IPS-18a (cell line): Measurements from ENCODE around the gene LAMB4.

Experiments used
- H3K27ac ChIP-seq: one replicate; pipeline ENCODE4 v1.5.1; 2013; ENCODE audit warnings: low read length
- H3K27me3 ChIP-seq: one replicate; pipeline ENCODE4 v1.6.1; 2013; ENCODE audit warnings: mild to moderate bottlenecking, low read length; ENCODE audit not compliant: control insufficient read depth, insufficient read depth
- H3K36me3 ChIP-seq: one replicate; pipeline ENCODE4 v1.6.1; 2013; ENCODE audit warnings: low read depth, low read length; ENCODE audit not compliant: control insufficient read depth
- H3K4me1 ChIP-seq: one replicate; pipeline ENCODE4 v1.6.1; 2013; ENCODE audit warnings: low read depth, low read length; ENCODE audit not compliant: control insufficient read depth
- H3K4me3 ChIP-seq: one replicate; pipeline ENCODE4 v1.5.1; 2013; ENCODE audit warnings: low read length
- H3K9ac ChIP-seq: one replicate; pipeline ENCODE4 v1.6.1; 2013; ENCODE audit warnings: mild to moderate bottlenecking, low read length, moderate library complexity
- H3K9me3 ChIP-seq: one replicate; pipeline ENCODE4 v1.6.1; 2013; ENCODE audit warnings: low read depth, low read length; ENCODE audit not compliant: control insufficient read depth

Gene LAMB4

GRCh38 chr7:108156897-108157605 is 26.9 kb upstream of the LAMB4 start:
- H3K4me3 ChIP-seq, result no peak overlapping the region
- H3K27ac ChIP-seq, result no peak overlapping the region
- no peaks in the 10 kb centered on the region for H3K9me3 ChIP-seq
- no peaks in the 10 kb centered on the region for H3K27me3 ChIP-seq
- H3K4me1 ChIP-seq, result no peaks in the 10 kb centered on the region
- no peak overlapping the region for H3K9ac ChIP-seq
- H3K36me3 ChIP-seq, result no peaks in the 10 kb centered on the region

DNA sequence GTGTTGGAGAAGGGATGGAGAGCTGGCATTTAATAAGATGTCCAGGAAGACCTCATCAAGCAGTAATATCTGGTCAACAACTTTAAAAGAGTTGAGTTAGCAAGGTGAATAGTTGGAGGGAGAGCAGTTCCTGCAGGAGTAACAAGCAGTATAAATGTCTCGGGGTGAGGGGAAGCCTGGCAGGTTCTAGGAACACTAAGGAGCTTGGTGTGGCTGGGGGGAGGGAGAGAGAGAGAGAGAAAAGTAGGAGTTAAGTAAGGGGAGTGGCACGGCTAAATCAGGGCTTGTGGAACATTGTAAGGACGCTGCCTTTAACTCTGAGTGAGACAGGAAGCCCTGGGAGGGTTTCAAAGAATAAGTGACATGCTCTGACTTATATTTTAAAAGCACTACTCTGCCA is 22.0 kb upstream of the LAMB4 start:
- H3K27ac ChIP-seq, result no peak overlapping the region
- H3K4me1 ChIP-seq, result no peaks in the 10 kb centered on the region
- no peaks in the 10 kb centered on the region for H3K36me3 ChIP-seq
- H3K9ac ChIP-seq, result no peak overlapping the region
- no peak overlapping the region for H3K4me3 ChIP-seq
- no peaks in the 10 kb centered on the region for H3K27me3 ChIP-seq
- no peaks in the 10 kb centered on the region for H3K9me3 ChIP-seq

DNA sequence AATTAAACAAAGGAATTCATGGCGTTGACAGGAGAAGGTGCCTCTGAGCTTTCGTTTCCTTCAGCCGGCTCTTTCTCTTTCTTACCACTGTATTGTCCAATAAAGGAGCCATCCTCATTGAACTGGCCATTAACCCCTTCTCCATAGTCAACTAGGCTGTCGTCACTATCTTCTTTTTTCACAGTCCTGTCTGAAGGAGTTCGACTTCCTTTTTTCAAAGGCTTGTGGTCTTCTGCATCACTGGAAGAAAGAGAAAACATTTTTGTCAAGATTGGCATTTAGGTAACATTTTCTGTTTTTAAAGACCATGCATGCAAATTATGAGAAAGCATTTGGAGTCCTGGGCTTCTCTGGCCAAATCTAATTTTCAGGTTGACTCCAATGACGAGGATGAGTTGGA is 19.7 kb upstream of the LAMB4 start:
- Histone ChIP-seq H3K9ac (no peak overlapping the region), H3K4me3 (no peak overlapping the region), H3K27ac (no peak overlapping the region), H3K36me3 (no peaks in the 10 kb centered on the region), H3K9me3 (no peaks in the 10 kb centered on the region), H3K27me3 (no peaks in the 10 kb centered on the region), H3K4me1 (no peaks in the 10 kb centered on the region)

GRCh38 chr7:108149119-108149518 is 19.0 kb upstream of the LAMB4 start:
- H3K4me3 ChIP-seq, result no peak overlapping the region

GRCh38 chr7:108147031-108147563 is 16.9 kb upstream of the LAMB4 start:
- no peaks in the 10 kb centered on the region for H3K4me1 ChIP-seq
- H3K4me3 ChIP-seq, result no peak overlapping the region
- no peak overlapping the region for H3K9ac ChIP-seq
- H3K27ac ChIP-seq, result no peak overlapping the region
- no peaks in the 10 kb centered on the region for H3K9me3 ChIP-seq
- no peaks in the 10 kb centered on the region for H3K36me3 ChIP-seq
- H3K27me3 ChIP-seq, result no peaks in the 10 kb centered on the region

More at GRCh38 chr7:108149119-108149518, 19.0 kb upstream of the LAMB4 start:
- Histone ChIP-seq H3K9me3 (no peaks in the 10 kb centered on the region), H3K9ac (no peak overlapping the region), H3K27me3 (no peaks in the 10 kb centered on the region), H3K4me1 (no peaks in the 10 kb centered on the region), H3K36me3 (no peaks in the 10 kb centered on the region), H3K27ac (no peak overlapping the region)

- H3K27me3 ChIP-seq, result no peaks in the 10 kb centered on the region
- no peak overlapping the region for H3K9ac ChIP-seq
- H3K27ac ChIP-seq, result no peak overlapping the region
- no peaks in the 10 kb centered on the region for H3K36me3 ChIP-seq
- no peaks in the 10 kb centered on the region for H3K9me3 ChIP-seq
- peak overlapping the region; percentile 70 for H3K4me3 ChIP-seq
- no peaks in the 10 kb centered on the region for H3K4me1 ChIP-seq
Observed at GRCh38 chr7:108146070-108146842, 16.1 kb upstream of the LAMB4 start.

- Histone ChIP-seq H3K9me3 (no peaks in the 10 kb centered on the region), H3K27me3 (no peaks in the 10 kb centered on the region), H3K27ac (no peak overlapping the region), H3K4me3 (no peak overlapping the region), H3K9ac (no peak overlapping the region), H3K4me1 (no peaks in the 10 kb centered on the region), H3K36me3 (no peaks in the 10 kb centered on the region)
Observed at GRCh38 chr7:108145401-108145800, 15.2 kb upstream of the LAMB4 start.

- Histone ChIP-seq H3K27ac (no peak overlapping the region), H3K9ac (no peak overlapping the region), H3K36me3 (no peaks in the 10 kb centered on the region), H3K9me3 (no peaks in the 10 kb centered on the region), H3K27me3 (no peaks in the 10 kb centered on the region), H3K4me3 (no peak overlapping the region), H3K4me1 (no peaks in the 10 kb centered on the region)
Observed at GRCh38 chr7:108144931-108145330, 14.8 kb upstream of the LAMB4 start.

DNA sequence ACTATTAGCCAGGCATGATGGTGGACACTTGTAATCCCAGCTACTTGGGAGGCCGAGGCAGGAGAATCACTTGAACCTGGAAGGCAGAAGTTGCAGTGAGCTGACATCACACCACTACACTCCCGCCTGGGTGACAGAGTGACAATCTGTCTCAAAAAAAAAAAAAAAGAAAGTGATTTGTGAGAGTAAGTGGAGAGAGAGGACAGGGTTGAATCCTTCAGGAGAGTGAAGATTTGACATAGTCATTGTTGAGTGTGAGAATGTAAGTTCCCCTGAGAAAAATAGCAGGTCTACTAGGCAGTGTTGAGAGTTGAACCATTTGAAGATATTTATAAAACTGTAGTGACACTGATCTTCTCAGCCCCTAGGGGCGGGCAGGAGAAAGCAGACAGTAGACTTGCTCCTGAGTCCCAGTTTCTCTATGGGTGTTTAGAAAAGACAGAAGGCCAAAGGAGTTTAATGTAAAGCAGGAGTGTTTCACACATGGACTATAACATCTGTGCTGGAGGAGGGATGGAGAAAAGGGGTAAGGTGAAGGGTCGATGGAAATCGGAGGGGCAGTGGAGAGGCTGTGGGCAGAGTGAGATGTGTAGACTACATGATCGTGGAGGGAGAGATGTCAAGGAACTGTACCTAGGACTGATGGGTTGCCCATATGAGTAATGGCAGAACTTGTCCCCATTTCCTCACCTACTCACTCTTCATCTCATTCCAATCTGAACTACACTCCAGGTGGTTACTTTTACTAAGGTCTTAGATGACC is 13.7 kb upstream of the LAMB4 start:
- no peaks in the 10 kb centered on the region for H3K9me3 ChIP-seq
- no peaks in the 10 kb centered on the region for H3K4me1 ChIP-seq
- no peak overlapping the region for H3K9ac ChIP-seq
- no peaks in the 10 kb centered on the region for H3K27me3 ChIP-seq
- no peak overlapping the region for H3K27ac ChIP-seq
- H3K4me3 ChIP-seq, result no peak overlapping the region
- H3K36me3 ChIP-seq, result no peaks in the 10 kb centered on the region

GRCh38 chr7:108142675-108143259 is 12.6 kb upstream of the LAMB4 start:
- Histone ChIP-seq H3K4me1 (no peaks in the 10 kb centered on the region), H3K27me3 (no peaks in the 10 kb centered on the region), H3K4me3 (no peak overlapping the region), H3K9me3 (no peaks in the 10 kb centered on the region), H3K9ac (no peak overlapping the region), H3K36me3 (no peaks in the 10 kb centered on the region), H3K27ac (no peak overlapping the region)

GRCh38 chr7:108142180-108142579 is 12.0 kb upstream of the LAMB4 start:
- H3K27ac ChIP-seq, result no peak overlapping the region
- no peaks in the 10 kb centered on the region for H3K4me1 ChIP-seq
- no peak overlapping the region for H3K9ac ChIP-seq
- no peaks in the 10 kb centered on the region for H3K9me3 ChIP-seq
- H3K36me3 ChIP-seq, result no peaks in the 10 kb centered on the region
- no peak overlapping the region for H3K4me3 ChIP-seq
- no peaks in the 10 kb centered on the region for H3K27me3 ChIP-seq
